ENCODE results near the gene INTS1. TPM values are rescaled to one million over a fixed set of nuclear protein-coding genes. Genes with fewer than 3 reads are reported as not detected.

Gene INTS1
- total RNA-seq, 1 donor from 2014 or later = 18.5 TPM

- DNase-seq (ENCODE audit: low spot score) = no peak
Measured at GRCh38 chr7:1509226-1509625, 5.0 kb upstream of the INTS1 start.

GRCh38 chr7:1508277-1508758 lies 4.1 kb upstream of the INTS1 start:
- no peak for DNase-seq (ENCODE audit: low spot score)

- no peak for DNase-seq (ENCODE audit: low spot score)
Measured at GRCh38 chr7:1505731-1506550, 1.8 kb upstream of the INTS1 start.

- DNase-seq (ENCODE audit: low spot score) = no peak
Measured at GRCh38 chr7:1503390-1503789, 799 bp downstream of the INTS1 start.

- no peak for DNase-seq (ENCODE audit: low spot score)
Measured at GRCh38 chr7:1502845-1503244, 1.3 kb downstream of the INTS1 start.

- no peak for DNase-seq (ENCODE audit: low spot score)
Measured at GRCh38 chr7:1501487-1502270, 2.5 kb downstream of the INTS1 start.

- DNase-seq (ENCODE audit: low spot score) = no peak
Measured at GRCh38 chr7:1500064-1500807, 4.0 kb downstream of the INTS1 start.

- no peak for DNase-seq (ENCODE audit: low spot score)
Measured at GRCh38 chr7:1499367-1500029, 4.7 kb downstream of the INTS1 start.

- no peak for DNase-seq (ENCODE audit: low spot score)
Measured at GRCh38 chr7:1498370-1499305, 5.6 kb downstream of the INTS1 start.

- no peak for DNase-seq (ENCODE audit: low spot score)
Measured at GRCh38 chr7:1497293-1497927, 6.8 kb downstream of the INTS1 start.

GRCh38 chr7:1496531-1497292 lies 7.5 kb downstream of the INTS1 start:
- DNase-seq (ENCODE audit: low spot score) = no peak

GRCh38 chr7:1495564-1496242 lies 8.5 kb downstream of the INTS1 start:
- DNase-seq (ENCODE audit: low spot score) = no peak

GRCh38 chr7:1494866-1495563 lies 9.2 kb downstream of the INTS1 start:
- DNase-seq (ENCODE audit: low spot score) = no peak

- no peak for DNase-seq (ENCODE audit: low spot score)
Measured at GRCh38 chr7:1494447-1494846, 9.7 kb downstream of the INTS1 start.

GRCh38 chr7:1493571-1493970 lies 10.6 kb downstream of the INTS1 start:
- no peak for DNase-seq (ENCODE audit: low spot score)

- DNase-seq (ENCODE audit: low spot score) = no peak
Measured at GRCh38 chr7:1493129-1493528, 11.1 kb downstream of the INTS1 start.

GRCh38 chr7:1492640-1493039 lies 11.5 kb downstream of the INTS1 start:
- DNase-seq (ENCODE audit: low spot score) = no peak

GRCh38 chr7:1492221-1492620 lies 12.0 kb downstream of the INTS1 start:
- no peak for DNase-seq (ENCODE audit: low spot score)

Measured in umbilical cord (tissue), 2 donors.